WTC11 (cell line): ENCODE data around the gene MOV10L1.

Source experiments
- FOXK1 ChIP-seq: sonication (generic); formaldehyde crosslinking; IDR thresholded peaks from 2 replicates; pipeline ENCODE4 v1.8.0; 2022; ENCODE audit warnings: mild to moderate bottlenecking, moderate library complexity, missing genetic modification reagents
- NFE2L1 ChIP-seq: sonication (generic); formaldehyde crosslinking; IDR thresholded peaks from 2 replicates; pipeline ENCODE4 v1.8.1; 2023; ENCODE audit warnings: missing genetic modification reagents
- NR1H2 ChIP-seq: sonication (generic); formaldehyde crosslinking; IDR thresholded peaks from 2 replicates; pipeline ENCODE4 v1.9.0; 2021; ENCODE audit warnings: mild to moderate bottlenecking, moderate library complexity, missing genetic modification reagents
- SMAD4 ChIP-seq: sonication (generic); formaldehyde crosslinking; IDR thresholded peaks from 2 replicates; pipeline ENCODE4 v1.8.0; 2022; ENCODE audit warnings: mild to moderate bottlenecking, missing genetic modification reagents
- TEAD1 ChIP-seq: sonication (generic); formaldehyde crosslinking; IDR thresholded peaks from 2 replicates; pipeline ENCODE4 v1.8.0; 2022; ENCODE audit warnings: mild to moderate bottlenecking, missing genetic modification reagents
- ZNF232 ChIP-seq: sonication (generic); formaldehyde crosslinking; IDR thresholded peaks from 2 replicates; pipeline ENCODE4 v1.8.0; 2022; ENCODE audit warnings: mild to moderate bottlenecking, missing genetic modification reagents
- ZNF396 ChIP-seq: fragments of 250-450 bp; sonication (Bioruptor Pico); IDR thresholded peaks from 2 replicates; pipeline ENCODE4 v1.8.0; 2021; ENCODE audit warnings: mild to moderate bottlenecking, moderate library complexity, borderline replicate concordance
- ZNF425 ChIP-seq: fragments of 250-450 bp; sonication (Bioruptor Pico); conservative IDR thresholded peaks from 2 replicates; pipeline ENCODE4 v1.9.0; 2021; ENCODE audit warnings: mild to moderate bottlenecking
- ZNF512 ChIP-seq: sonication (generic); formaldehyde crosslinking; IDR thresholded peaks from 2 replicates; pipeline ENCODE4 v1.8.1; 2022; ENCODE audit warnings: missing genetic modification reagents, borderline replicate concordance
- ZSCAN18 ChIP-seq: fragments of 250-450 bp; sonication (Bioruptor Pico); IDR thresholded peaks from 2 replicates; pipeline ENCODE4 v2.1.2; 2022; ENCODE audit warnings: mild to moderate bottlenecking, moderate library complexity
- TF ChIP-seq, protein P1 (sequence below): fragments of 200-600 bp; IDR thresholded peaks from 2 replicates; pipeline ENCODE4 v1.8.0; 2022; ENCODE audit warnings: antibody characterized with exemption
- TF ChIP-seq, protein P2 (sequence below): sonication (generic); formaldehyde crosslinking; IDR thresholded peaks from 2 replicates; pipeline ENCODE4 v1.8.0; 2022; ENCODE audit warnings: mild to moderate bottlenecking, missing genetic modification reagents
- TF ChIP-seq, protein P3 (sequence below): fragments of 250-450 bp; sonication (Bioruptor Pico); IDR thresholded peaks from 2 replicates; pipeline ENCODE4 v1.9.0; 2021; ENCODE audit warnings: mild to moderate bottlenecking, borderline replicate concordance

DNA sequence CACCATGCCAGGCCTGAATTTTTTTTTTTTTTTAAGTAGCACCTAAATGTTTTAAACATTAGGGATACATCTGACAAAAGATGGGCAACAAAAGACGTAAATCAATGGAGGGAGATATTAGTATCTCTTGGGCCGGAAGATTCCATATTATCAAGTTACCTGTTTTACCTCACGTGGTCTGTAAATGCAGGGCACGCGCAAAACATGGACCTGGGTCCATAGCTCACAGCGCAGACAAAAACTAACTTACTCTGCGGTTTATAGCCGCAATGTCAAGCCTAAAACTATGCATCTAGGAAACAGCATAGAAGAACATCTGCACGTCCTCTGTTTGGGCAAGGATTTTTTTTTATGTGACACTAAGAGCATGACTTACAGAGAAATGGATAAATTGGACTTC is 49.2 kb downstream of the MOV10L1 start:
- TF ChIP-seq, protein P1, sequence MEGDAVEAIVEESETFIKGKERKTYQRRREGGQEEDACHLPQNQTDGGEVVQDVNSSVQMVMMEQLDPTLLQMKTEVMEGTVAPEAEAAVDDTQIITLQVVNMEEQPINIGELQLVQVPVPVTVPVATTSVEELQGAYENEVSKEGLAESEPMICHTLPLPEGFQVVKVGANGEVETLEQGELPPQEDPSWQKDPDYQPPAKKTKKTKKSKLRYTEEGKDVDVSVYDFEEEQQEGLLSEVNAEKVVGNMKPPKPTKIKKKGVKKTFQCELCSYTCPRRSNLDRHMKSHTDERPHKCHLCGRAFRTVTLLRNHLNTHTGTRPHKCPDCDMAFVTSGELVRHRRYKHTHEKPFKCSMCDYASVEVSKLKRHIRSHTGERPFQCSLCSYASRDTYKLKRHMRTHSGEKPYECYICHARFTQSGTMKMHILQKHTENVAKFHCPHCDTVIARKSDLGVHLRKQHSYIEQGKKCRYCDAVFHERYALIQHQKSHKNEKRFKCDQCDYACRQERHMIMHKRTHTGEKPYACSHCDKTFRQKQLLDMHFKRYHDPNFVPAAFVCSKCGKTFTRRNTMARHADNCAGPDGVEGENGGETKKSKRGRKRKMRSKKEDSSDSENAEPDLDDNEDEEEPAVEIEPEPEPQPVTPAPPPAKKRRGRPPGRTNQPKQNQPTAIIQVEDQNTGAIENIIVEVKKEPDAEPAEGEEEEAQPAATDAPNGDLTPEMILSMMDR: no peak
- TF ChIP-seq FOXK1 (CRISPR knock-in tag) (no peak), ZNF512 (CRISPR knock-in tag) (no peak), NFE2L1 (no peak), ZNF232 (CRISPR knock-in tag) (no peak), ZSCAN18 (CRISPR knock-in tag) (no peak), ZNF396 (CRISPR knock-in tag) (no peak), SMAD4 (no peak), ZNF425 (CRISPR knock-in tag) (no peak), TEAD1 (CRISPR knock-in tag) (no peak), NR1H2 (CRISPR knock-in tag) (no peak)
- TF ChIP-seq, protein P2, sequence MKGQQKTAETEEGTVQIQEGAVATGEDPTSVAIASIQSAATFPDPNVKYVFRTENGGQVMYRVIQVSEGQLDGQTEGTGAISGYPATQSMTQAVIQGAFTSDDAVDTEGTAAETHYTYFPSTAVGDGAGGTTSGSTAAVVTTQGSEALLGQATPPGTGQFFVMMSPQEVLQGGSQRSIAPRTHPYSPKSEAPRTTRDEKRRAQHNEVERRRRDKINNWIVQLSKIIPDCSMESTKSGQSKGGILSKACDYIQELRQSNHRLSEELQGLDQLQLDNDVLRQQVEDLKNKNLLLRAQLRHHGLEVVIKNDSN: no peak
- TF ChIP-seq, protein P3, sequence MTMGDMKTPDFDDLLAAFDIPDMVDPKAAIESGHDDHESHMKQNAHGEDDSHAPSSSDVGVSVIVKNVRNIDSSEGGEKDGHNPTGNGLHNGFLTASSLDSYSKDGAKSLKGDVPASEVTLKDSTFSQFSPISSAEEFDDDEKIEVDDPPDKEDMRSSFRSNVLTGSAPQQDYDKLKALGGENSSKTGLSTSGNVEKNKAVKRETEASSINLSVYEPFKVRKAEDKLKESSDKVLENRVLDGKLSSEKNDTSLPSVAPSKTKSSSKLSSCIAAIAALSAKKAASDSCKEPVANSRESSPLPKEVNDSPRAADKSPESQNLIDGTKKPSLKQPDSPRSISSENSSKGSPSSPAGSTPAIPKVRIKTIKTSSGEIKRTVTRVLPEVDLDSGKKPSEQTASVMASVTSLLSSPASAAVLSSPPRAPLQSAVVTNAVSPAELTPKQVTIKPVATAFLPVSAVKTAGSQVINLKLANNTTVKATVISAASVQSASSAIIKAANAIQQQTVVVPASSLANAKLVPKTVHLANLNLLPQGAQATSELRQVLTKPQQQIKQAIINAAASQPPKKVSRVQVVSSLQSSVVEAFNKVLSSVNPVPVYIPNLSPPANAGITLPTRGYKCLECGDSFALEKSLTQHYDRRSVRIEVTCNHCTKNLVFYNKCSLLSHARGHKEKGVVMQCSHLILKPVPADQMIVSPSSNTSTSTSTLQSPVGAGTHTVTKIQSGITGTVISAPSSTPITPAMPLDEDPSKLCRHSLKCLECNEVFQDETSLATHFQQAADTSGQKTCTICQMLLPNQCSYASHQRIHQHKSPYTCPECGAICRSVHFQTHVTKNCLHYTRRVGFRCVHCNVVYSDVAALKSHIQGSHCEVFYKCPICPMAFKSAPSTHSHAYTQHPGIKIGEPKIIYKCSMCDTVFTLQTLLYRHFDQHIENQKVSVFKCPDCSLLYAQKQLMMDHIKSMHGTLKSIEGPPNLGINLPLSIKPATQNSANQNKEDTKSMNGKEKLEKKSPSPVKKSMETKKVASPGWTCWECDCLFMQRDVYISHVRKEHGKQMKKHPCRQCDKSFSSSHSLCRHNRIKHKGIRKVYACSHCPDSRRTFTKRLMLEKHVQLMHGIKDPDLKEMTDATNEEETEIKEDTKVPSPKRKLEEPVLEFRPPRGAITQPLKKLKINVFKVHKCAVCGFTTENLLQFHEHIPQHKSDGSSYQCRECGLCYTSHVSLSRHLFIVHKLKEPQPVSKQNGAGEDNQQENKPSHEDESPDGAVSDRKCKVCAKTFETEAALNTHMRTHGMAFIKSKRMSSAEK: no peak
